ENCODE measurements around the gene STIM1. TPM values are rescaled to one million over a fixed set of nuclear protein-coding genes. Genes with fewer than 3 reads are reported as not detected.
A peak's percentile ranks its signal among the peaks of the same experiment; 100 is the strongest.

Gene STIM1
- total RNA-seq, 1 donor from 2014 or later, result 16.5 TPM

GRCh38 chr11:3873712-3874349 is 18.4 kb downstream of the STIM1 start:
- no peak for TF ChIP-seq CTCF (conservative IDR thresholded peaks at IDR 0.05; ENCODE audit: low read depth, low read length)
- no peak for DNase-seq (ENCODE audit: low read depth)
- H3K4me3 ChIP-seq (ENCODE audit: low read depth, low read length), result no peak overlapping the region

- no peak overlapping the region for H3K4me3 ChIP-seq (ENCODE audit: low read depth, low read length)
Measured at GRCh38 chr11:3876613-3877012, 21.1 kb downstream of the STIM1 start.

GRCh38 chr11:3877364-3878257 is 22.1 kb downstream of the STIM1 start:
- no peak for TF ChIP-seq CTCF (conservative IDR thresholded peaks at IDR 0.05; ENCODE audit: low read depth, low read length)
- DNase-seq (ENCODE audit: low read depth), result peak; percentile 94
- H3K4me3 ChIP-seq (ENCODE audit: low read depth, low read length), result no peak overlapping the region

More at GRCh38 chr11:3876613-3877012, 21.1 kb downstream of the STIM1 start:
- no peak for TF ChIP-seq CTCF (conservative IDR thresholded peaks at IDR 0.05; ENCODE audit: low read depth, low read length)
- no peak for DNase-seq (ENCODE audit: low read depth)

DNA sequence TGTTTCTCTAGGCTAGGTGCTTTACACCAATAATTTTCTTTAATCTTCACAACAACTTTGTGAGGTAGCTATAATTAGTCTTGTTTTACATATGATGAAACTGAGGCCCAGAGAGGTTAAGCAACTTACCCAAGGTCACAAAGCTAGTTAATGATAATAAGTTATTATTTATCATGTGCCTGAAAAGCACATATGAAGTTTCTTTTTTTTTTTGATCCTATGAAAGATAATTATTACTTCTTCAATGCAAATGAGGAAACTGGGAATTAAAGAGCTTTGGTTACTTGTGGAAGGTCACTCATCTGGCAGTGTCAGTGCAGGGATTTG is 22.8 kb downstream of the STIM1 start:
- TF ChIP-seq CTCF (conservative IDR thresholded peaks at IDR 0.05; ENCODE audit: low read depth, low read length), result no peak

DNA sequence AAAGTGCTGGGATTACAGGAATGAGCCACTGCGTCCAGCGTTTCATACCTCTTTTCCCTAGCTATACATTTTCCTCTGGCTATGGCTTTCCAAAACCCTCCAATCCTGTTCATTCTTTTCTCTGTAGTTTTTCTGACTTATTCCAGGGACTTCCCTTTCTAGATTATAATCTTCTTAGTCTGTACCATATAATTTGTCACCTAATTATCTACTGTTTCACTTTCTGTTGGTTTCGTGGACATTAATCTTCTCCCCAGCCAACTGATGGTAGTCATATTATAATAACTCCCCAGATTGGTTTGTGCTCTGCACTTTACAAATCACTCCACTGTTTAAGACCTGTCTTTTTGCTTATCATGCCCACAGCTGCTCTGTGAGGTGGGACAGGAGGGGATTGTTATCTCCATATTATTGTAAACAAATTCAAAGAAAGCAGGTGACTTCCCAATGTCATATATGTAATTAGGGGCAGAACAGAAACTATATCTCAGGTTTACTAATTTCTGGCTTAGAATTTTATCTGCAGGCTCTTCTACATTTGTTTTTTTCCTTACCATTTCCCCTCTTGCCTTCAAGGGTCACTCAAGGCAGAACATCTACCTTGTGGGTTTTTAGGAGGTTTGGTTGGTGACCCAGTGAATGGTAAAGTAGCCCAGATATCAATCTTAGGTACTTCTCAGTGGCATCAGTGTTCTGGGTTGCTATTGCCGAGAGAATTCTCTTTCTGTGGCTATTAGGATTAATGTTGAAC is 23.9 kb downstream of the STIM1 start:
- no peak for TF ChIP-seq CTCF (conservative IDR thresholded peaks at IDR 0.05; ENCODE audit: low read depth, low read length)
- DNase-seq (ENCODE audit: low read depth), result no peak
- peak overlapping the region; percentile 1 for H3K4me3 ChIP-seq (ENCODE audit: low read depth, low read length)

More for the DNA sequence above, 22.8 kb downstream of the STIM1 start:
- no peak for DNase-seq (ENCODE audit: low read depth)
- no peak overlapping the region for H3K4me3 ChIP-seq (ENCODE audit: low read depth, low read length)

- peak overlapping the region; percentile 1 for H3K4me3 ChIP-seq (ENCODE audit: low read depth, low read length)
- peak; percentile 78 for DNase-seq (ENCODE audit: low read depth)
- no peak for TF ChIP-seq CTCF (conservative IDR thresholded peaks at IDR 0.05; ENCODE audit: low read depth, low read length)
Measured at GRCh38 chr11:3879967-3880542, 24.6 kb downstream of the STIM1 start.
